ENCODE results near the gene MRPL2.

Gene MRPL2

DNA sequence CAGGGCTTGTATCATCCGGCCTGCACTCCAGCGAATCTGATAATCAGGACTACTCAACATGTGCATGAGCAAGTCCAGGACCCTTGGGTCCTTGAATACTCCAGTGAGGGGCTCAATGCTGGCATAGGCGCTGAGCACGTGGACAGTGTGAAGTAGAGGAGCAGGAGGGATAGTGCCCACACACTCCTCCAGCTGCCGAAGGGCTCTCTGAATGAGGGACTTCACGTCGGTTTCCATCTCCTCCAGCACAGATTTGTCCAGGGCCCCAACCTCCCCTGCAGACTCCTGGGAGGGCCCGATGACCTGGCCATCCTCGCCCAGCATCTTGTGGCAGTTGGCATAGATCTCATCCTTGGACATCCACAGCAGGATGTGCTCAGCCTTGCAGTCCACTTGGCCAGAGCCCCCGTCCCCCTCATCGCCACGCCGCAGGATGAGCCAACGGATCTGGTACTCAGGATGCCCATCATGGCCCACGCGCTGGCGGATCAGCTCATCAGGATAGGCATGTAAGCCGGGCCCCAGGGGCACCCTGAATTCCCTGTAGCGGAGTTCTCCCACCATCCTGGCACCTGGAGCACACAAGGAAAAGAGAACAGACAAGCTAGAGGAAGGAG is 6.9 kb downstream of the MRPL2 start:
- Histone ChIP-seq H3F3A (ENCODE audit: insufficient read depth, low read length) (no peaks in the 10 kb centered on the region), H3K9ac (ENCODE audit: low read length) (peak overlapping the region; percentile 85; the same call in 1 of the 2 replicates), H4K20me1 (ENCODE audit: insufficient read depth, low read length) (no peaks in the 10 kb centered on the region), H3K27me3 (ENCODE audit: insufficient read depth, low read length) (no peaks in the 10 kb centered on the region), H3K27ac (ENCODE audit: low read depth, low read length, poor library complexity, severe bottlenecking) (peak overlapping the region; percentile 61), H3K9me2 (ENCODE audit: low read depth, low read length) (no peaks in the 10 kb centered on the region), H3K4me1 (ENCODE audit: insufficient read depth, low read length, severe bottlenecking) (peaks cover 24% of the 10 kb centered on the region), H3K79me2 (ENCODE audit: insufficient read depth, low read length) (no peaks in the 10 kb centered on the region), H3K36me3 (ENCODE audit: insufficient read depth, low read length) (peaks cover 17% of the 10 kb centered on the region), H3K4me3 (ENCODE audit: low read depth, low read length, poor library complexity, severe bottlenecking) (peak overlapping the region; percentile 78), H2AFZ (ENCODE audit: low read length) (no peak overlapping the region), H3K9me3 (ENCODE audit: low read length) (no peaks in the 10 kb centered on the region), H3K4me2 (ENCODE audit: low read length) (peak overlapping the region; percentile 80)
- TF ChIP-seq EZH2 (IDR thresholded peaks at IDR 0.05; ENCODE audit: borderline replicate concordance, low read length) = no peak

DNA sequence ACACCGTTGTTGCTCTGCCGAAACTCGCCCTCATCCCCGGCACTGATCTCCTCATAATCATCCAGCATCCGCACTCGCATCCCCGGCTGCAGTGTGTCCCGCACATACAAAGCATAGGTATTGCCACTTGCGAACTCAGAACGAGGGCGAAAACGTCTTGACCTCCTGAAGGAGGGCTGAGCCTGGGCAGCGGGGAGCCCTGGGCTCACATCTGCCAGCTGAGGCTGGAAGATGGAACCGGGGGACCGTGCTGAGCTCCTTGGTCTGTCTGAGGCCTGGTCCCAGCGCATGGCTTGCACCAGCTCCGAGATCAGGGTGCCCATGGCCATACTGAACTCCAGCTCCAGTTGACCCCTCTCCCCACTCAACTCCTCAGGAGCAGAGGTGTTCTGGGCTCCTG is 8.3 kb downstream of the MRPL2 start:
- H3K27ac ChIP-seq (ENCODE audit: low read depth, low read length, poor library complexity, severe bottlenecking) = no peak overlapping the region
- H4K20me1 ChIP-seq (ENCODE audit: insufficient read depth, low read length) = no peaks in the 10 kb centered on the region
- no peak overlapping the region for H2AFZ ChIP-seq (ENCODE audit: low read length)
- TF ChIP-seq, protein P1, sequence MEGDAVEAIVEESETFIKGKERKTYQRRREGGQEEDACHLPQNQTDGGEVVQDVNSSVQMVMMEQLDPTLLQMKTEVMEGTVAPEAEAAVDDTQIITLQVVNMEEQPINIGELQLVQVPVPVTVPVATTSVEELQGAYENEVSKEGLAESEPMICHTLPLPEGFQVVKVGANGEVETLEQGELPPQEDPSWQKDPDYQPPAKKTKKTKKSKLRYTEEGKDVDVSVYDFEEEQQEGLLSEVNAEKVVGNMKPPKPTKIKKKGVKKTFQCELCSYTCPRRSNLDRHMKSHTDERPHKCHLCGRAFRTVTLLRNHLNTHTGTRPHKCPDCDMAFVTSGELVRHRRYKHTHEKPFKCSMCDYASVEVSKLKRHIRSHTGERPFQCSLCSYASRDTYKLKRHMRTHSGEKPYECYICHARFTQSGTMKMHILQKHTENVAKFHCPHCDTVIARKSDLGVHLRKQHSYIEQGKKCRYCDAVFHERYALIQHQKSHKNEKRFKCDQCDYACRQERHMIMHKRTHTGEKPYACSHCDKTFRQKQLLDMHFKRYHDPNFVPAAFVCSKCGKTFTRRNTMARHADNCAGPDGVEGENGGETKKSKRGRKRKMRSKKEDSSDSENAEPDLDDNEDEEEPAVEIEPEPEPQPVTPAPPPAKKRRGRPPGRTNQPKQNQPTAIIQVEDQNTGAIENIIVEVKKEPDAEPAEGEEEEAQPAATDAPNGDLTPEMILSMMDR (IDR thresholded peaks at IDR 0.05; ENCODE audit: low read length) = no peak
- TF ChIP-seq EZH2 (IDR thresholded peaks at IDR 0.05; ENCODE audit: borderline replicate concordance, low read length) = no peak
- peaks cover 24% of the 10 kb centered on the region for H3K4me1 ChIP-seq (ENCODE audit: insufficient read depth, low read length, severe bottlenecking)
- peaks cover 22% of the 10 kb centered on the region for H3K36me3 ChIP-seq (ENCODE audit: insufficient read depth, low read length)
- no peaks in the 10 kb centered on the region for H3K9me2 ChIP-seq (ENCODE audit: low read depth, low read length)
- H3K27me3 ChIP-seq (ENCODE audit: insufficient read depth, low read length) = no peaks in the 10 kb centered on the region
- no peak overlapping the region for H3K4me3 ChIP-seq (ENCODE audit: low read depth, low read length, poor library complexity, severe bottlenecking)
- H3K4me2 ChIP-seq (ENCODE audit: low read length) = no peak overlapping the region
- no peaks in the 10 kb centered on the region for H3K79me2 ChIP-seq (ENCODE audit: insufficient read depth, low read length)
- no peaks in the 10 kb centered on the region for H3F3A ChIP-seq (ENCODE audit: insufficient read depth, low read length)
- H3K9me3 ChIP-seq (ENCODE audit: low read length) = no peaks in the 10 kb centered on the region
- no peak overlapping the region for H3K9ac ChIP-seq (ENCODE audit: low read length)

DNA sequence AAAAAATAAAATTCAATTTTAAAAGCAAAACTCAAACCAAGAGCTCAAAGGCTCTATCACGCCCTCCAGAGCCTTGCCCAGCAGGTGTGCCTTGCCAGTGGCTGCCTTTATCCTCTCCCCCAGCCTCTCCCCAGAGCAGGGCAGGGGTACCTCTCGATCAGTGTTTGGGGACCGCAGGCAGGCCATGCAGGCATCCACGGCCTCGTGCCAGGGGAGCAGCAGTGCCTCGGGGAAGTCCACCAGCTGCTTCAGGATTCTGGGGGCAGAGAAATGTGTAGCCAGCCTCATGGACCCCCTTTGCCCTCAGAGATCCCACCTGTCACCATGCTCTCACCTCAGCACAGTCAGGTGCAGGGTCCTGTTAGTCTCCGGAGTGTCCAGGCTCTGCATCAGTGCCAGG is 11.2 kb downstream of the MRPL2 start:
- Histone ChIP-seq H3K4me3 (ENCODE audit: low read depth, low read length, poor library complexity, severe bottlenecking) (no peak overlapping the region), H3K79me2 (ENCODE audit: insufficient read depth, low read length) (no peaks in the 10 kb centered on the region), H3K4me2 (ENCODE audit: low read length) (no peak overlapping the region), H3F3A (ENCODE audit: insufficient read depth, low read length) (no peaks in the 10 kb centered on the region), H3K27ac (ENCODE audit: low read depth, low read length, poor library complexity, severe bottlenecking) (no peak overlapping the region), H3K27me3 (ENCODE audit: insufficient read depth, low read length) (no peaks in the 10 kb centered on the region), H2AFZ (ENCODE audit: low read length) (no peak overlapping the region), H3K9me2 (ENCODE audit: low read depth, low read length) (no peaks in the 10 kb centered on the region), H3K36me3 (ENCODE audit: insufficient read depth, low read length) (peaks cover 28% of the 10 kb centered on the region; the same call in 1 of the 2 replicates), H4K20me1 (ENCODE audit: insufficient read depth, low read length) (no peaks in the 10 kb centered on the region), H3K9ac (ENCODE audit: low read length) (no peak overlapping the region), H3K9me3 (ENCODE audit: low read length) (no peaks in the 10 kb centered on the region), H3K4me1 (ENCODE audit: insufficient read depth, low read length, severe bottlenecking) (peaks cover 10% of the 10 kb centered on the region)
- TF ChIP-seq EZH2 (IDR thresholded peaks at IDR 0.05; ENCODE audit: borderline replicate concordance, low read length) = no peak
- TF ChIP-seq, protein P1 (IDR thresholded peaks at IDR 0.05; ENCODE audit: low read length) = no peak
